Measurements from ENCODE around the gene PLEKHM2. TPM values are rescaled to one million over a fixed set of nuclear protein-coding genes. Genes with fewer than 3 reads are reported as not detected.

Gene PLEKHM2
- total RNA-seq, 1 experiment from 2014 or later, result 45.9 TPM

DNA sequence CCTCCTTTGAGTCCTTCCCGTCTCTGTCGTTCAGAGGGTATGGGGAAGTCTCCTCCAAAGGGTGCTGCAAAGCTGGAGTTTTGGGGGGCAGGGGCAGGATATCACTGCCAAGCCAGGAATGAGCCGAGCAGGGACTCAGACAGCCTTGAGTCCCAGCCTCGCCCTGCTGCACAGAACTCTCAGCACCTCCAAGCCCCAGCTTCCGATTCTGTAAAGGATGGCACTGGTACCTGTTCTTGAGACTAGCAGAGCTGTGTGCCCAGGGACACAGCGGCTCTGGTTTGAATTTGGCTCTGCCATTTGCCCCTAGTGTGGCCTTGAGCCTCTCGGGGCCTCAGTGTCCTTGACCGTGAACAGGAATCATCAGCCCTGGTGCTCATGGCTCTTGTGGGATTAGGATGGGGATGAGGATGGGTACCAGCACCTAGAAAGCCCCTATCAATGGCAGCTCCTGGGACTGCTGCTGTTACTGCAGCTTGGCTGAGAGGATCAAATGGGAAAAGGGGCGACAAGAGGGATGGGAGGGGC is 73.0 kb downstream of the PLEKHM2 start:
- Histone ChIP-seq H3K79me1 (ENCODE audit: insufficient read depth, low read depth, low read length, poor library complexity, severe bottlenecking) (no peaks in the 10 kb centered on the region), H2BK20ac (ENCODE audit: low read depth, low read length, poor library complexity, severe bottlenecking) (no peak overlapping the region), H3K4ac (ENCODE audit: low read depth, low read length) (no peak overlapping the region), H3K27ac (ENCODE audit: insufficient read length, low read depth, low read length) (no peak overlapping the region), H3K23ac (ENCODE audit: insufficient read length, low read depth, low read length) (no peak overlapping the region), H4K8ac (replicated peaks; ENCODE audit: insufficient read length, low read depth, low read length) (no peak overlapping the region), H2BK120ac (ENCODE audit: low read depth, low read length, poor library complexity, severe bottlenecking) (no peak overlapping the region), H3K4me2 (ENCODE audit: insufficient read depth, insufficient read length, low read length) (peak overlapping the region; percentile 81), H3K14ac (ENCODE audit: insufficient read depth, low read length) (no peak overlapping the region), H4K5ac (ENCODE audit: insufficient read length, low read depth, low read length) (no peak overlapping the region), H3K4me1 (ENCODE audit: insufficient read depth, low read length) (peaks cover 18% of the 10 kb centered on the region; the same call in 1 of the 2 replicates), H3K9ac (ENCODE audit: extremely low read depth, insufficient read length, low read length) (no peak overlapping the region), H4K91ac (ENCODE audit: insufficient read length, low read depth, low read length) (no peak overlapping the region), H2BK5ac (ENCODE audit: insufficient read length, low read length) (no peak overlapping the region), H4K20me1 (ENCODE audit: control insufficient read depth, insufficient read depth, insufficient read length) (no peaks in the 10 kb centered on the region), H3K27me3 (ENCODE audit: insufficient read depth, low read length) (no peaks in the 10 kb centered on the region), H2AK5ac (ENCODE audit: insufficient read length, low read length) (no peak overlapping the region), H3T11ph (ENCODE audit: low read length) (no peak overlapping the region), H2BK15ac (ENCODE audit: low read depth, low read length) (no peak overlapping the region), H2BK12ac (ENCODE audit: insufficient read length, low read depth, low read length) (no peak overlapping the region), H3K79me2 (ENCODE audit: insufficient read depth, low read length) (peaks cover 17% of the 10 kb centered on the region; the same call in 1 of the 2 replicates), H2AFZ (ENCODE audit: low read length) (no peak overlapping the region), H3K23me2 (ENCODE audit: insufficient read length, low read depth, low read length, poor library complexity, severe bottlenecking) (peaks cover 14% of the 10 kb centered on the region), H3K18ac (ENCODE audit: insufficient read length, low read depth, low read length) (no peak overlapping the region), H3K56ac (ENCODE audit: insufficient read length, low read depth, low read length) (no peak overlapping the region), H3K9me3 (ENCODE audit: control insufficient read depth, low read depth, low read length) (no peaks in the 10 kb centered on the region)
- TF ChIP-seq, protein P1, sequence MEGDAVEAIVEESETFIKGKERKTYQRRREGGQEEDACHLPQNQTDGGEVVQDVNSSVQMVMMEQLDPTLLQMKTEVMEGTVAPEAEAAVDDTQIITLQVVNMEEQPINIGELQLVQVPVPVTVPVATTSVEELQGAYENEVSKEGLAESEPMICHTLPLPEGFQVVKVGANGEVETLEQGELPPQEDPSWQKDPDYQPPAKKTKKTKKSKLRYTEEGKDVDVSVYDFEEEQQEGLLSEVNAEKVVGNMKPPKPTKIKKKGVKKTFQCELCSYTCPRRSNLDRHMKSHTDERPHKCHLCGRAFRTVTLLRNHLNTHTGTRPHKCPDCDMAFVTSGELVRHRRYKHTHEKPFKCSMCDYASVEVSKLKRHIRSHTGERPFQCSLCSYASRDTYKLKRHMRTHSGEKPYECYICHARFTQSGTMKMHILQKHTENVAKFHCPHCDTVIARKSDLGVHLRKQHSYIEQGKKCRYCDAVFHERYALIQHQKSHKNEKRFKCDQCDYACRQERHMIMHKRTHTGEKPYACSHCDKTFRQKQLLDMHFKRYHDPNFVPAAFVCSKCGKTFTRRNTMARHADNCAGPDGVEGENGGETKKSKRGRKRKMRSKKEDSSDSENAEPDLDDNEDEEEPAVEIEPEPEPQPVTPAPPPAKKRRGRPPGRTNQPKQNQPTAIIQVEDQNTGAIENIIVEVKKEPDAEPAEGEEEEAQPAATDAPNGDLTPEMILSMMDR (conservative IDR thresholded peaks at IDR 0.05), result no peak
- Mint-ChIP-seq H3K9me3 (no peaks in the 10 kb centered on the region), H3K4me1 (peaks cover 36 to 45% of the 10 kb centered on the region in 2 experiments), H3K27me3 (ENCODE audit: low read depth) (peaks cover 21% of the 10 kb centered on the region), H3K27ac (no peak overlapping the region; a peak in 1 of 7 replicates), H3K4me3 (peak overlapping the region; percentile 73 to 88), H3K36me3 (ENCODE audit: insufficient read depth in 1 of 3, low read depth in 3 of 3) (peaks cover 0 to 6% (median 6%) of the 10 kb centered on the region in 3 experiments; a peak in 5 of 7 replicates)
- DNase-seq, result no peak
- no CpG with 5 or more reads among the region's 9 CpGs for WGBS (ENCODE audit: extremely low coverage, insufficient read length, low lambda C conversion rate)
